ENCODE results near the gene UBE2H. TPM values are rescaled to one million over a fixed set of nuclear protein-coding genes. Genes with fewer than 3 reads are reported as not detected.

The UBE2H gene
- total and polyA plus RNA-seq, 2 donors (not counting 1 experiment from before 2014, with no cell fraction given) = 23.3 to 54.1 TPM

GRCh38 chr7:129784783-129785684, 167.7 kb downstream of the UBE2H start:
- DNase-seq = peak; percentile 50
- Mint-ChIP-seq H3K9me3 (ENCODE audit: insufficient read depth) (no peaks in the 10 kb centered on the region), H3K4me3 (peak overlapping the region; percentile 68), H3K27me3 (peaks cover 60% of the 10 kb centered on the region), H3K4me1 (peaks cover 43% of the 10 kb centered on the region), H3K27ac (no peak overlapping the region)
- Histone ChIP-seq H3K36me3 (replicated peaks in 1 of 2; ENCODE audit: control extremely low read depth in 1 of 2, control insufficient read depth in 1 of 2, extremely low read depth in 1 of 2, insufficient read depth in 2 of 2, low read length in 1 of 2) (no peaks in the 10 kb centered on the region), H3K79me2 (ENCODE audit: control insufficient read depth, insufficient read depth, low read length) (no peaks in the 10 kb centered on the region), H3K4me1 (ENCODE audit: control insufficient read depth in 2 of 2, insufficient read depth in 2 of 2, low read length in 2 of 2) (peaks cover 56 to 57% of the 10 kb centered on the region in 2 donors), H3K27me3 (replicated peaks in 1 of 4; ENCODE audit: control extremely low read depth in 1 of 4, control insufficient read depth in 3 of 4, insufficient read depth in 4 of 4, low read length in 3 of 4) (peaks cover 0 to 81% (median 53%) of the 10 kb centered on the region in 4 experiments), H3K27ac (ENCODE audit: low read length in 2 of 2) (no peak overlapping the region), H4K20me1 (ENCODE audit: control insufficient read depth, insufficient read depth, low read length, poor library complexity, severe bottlenecking) (peaks cover 18% of the 10 kb centered on the region), H2AFZ (ENCODE audit: insufficient read depth, low read depth, low read length, poor library complexity, severe bottlenecking) (peak overlapping the region; percentile 46), H3K4me2 (replicated peaks; ENCODE audit: low read depth, low read length, poor library complexity, severe bottlenecking) (peak overlapping the region; percentile 78), H3K9me3 (ENCODE audit: control extremely low read depth in 1 of 3, control insufficient read depth in 2 of 3, insufficient read depth in 1 of 3, low read length in 2 of 3) (peaks cover 0 to 50% (median 0%) of the 10 kb centered on the region in 3 donors), H3K4me3 (ENCODE audit: control extremely low read depth in 1 of 5, extremely low read depth in 1 of 5, insufficient read depth in 1 of 5, low read depth in 2 of 5, low read length in 4 of 5) (peak overlapping the region in 4 of 5 experiments; percentile 23 to 58 (median 26)), H3K9ac (ENCODE audit: low read length) (peak overlapping the region; percentile 50)
- 8% methylated on average over 27 of the region's 37 CpGs for WGBS (ENCODE audit: insufficient coverage)
- ChIA-PET POLR2A (no interaction called here), CTCF (interaction anchor here (0.7 to 1.3 kb wide), 2 partner anchors 40 to 973 kb away, joined by 3 read pairs; no protein-coding TSS in a partner anchor)
- TF ChIP-seq EZH2 (IDR thresholded peaks at IDR 0.05; ENCODE audit: borderline replicate concordance, insufficient read depth, low read depth, low read length, poor library complexity, severe bottlenecking) (peak; percentile 65), CTCF (IDR thresholded peaks at IDR 0.05) (no peak)
- intact Hi-C loops (cut with micrococcal nuclease) = loop anchor here (5.0 kb wide), 1 partner anchor 167 kb away; the partner anchor contains the start of gene UBE2H
- ATAC-seq (ENCODE audit: low read depth) = no peak

GRCh38 chr7:129784437-129784782, 168.3 kb downstream of the UBE2H start:
- ATAC-seq (ENCODE audit: low read depth) (no peak), DNase-seq (no peak)
- H3K27me3 ChIP-seq (replicated peaks in 1 of 4; ENCODE audit: control extremely low read depth in 1 of 4, control insufficient read depth in 3 of 4, insufficient read depth in 4 of 4, low read length in 3 of 4) = peaks cover 0 to 82% (median 53%) of the 10 kb centered on the region in 4 experiments
- peak overlapping the region; percentile 50 for H3K4me3 Mint-ChIP-seq
- H3K9ac ChIP-seq (ENCODE audit: low read length) = no peak overlapping the region
- peaks cover 0 to 50% (median 0%) of the 10 kb centered on the region in 3 donors for H3K9me3 ChIP-seq (ENCODE audit: control extremely low read depth in 1 of 3, control insufficient read depth in 2 of 3, insufficient read depth in 1 of 3, low read length in 2 of 3)
- intact Hi-C loops (cut with micrococcal nuclease) = loop anchor here (5.0 kb wide), 1 partner anchor 168 kb away; the partner anchor contains the start of gene UBE2H
- peaks cover 56 to 57% of the 10 kb centered on the region in 2 donors for H3K4me1 ChIP-seq (ENCODE audit: control insufficient read depth in 2 of 2, insufficient read depth in 2 of 2, low read length in 2 of 2)
- ChIA-PET CTCF (no interaction called here), POLR2A (no interaction called here)
- H3K9me3 Mint-ChIP-seq (ENCODE audit: insufficient read depth) = no peaks in the 10 kb centered on the region
- WGBS (ENCODE audit: insufficient coverage) = 25% methylated on average over 19 of the region's 25 CpGs
- no peaks in the 10 kb centered on the region for H3K36me3 ChIP-seq (replicated peaks in 1 of 2; ENCODE audit: control extremely low read depth in 1 of 2, control insufficient read depth in 1 of 2, extremely low read depth in 1 of 2, insufficient read depth in 2 of 2, low read length in 1 of 2)
- no peaks in the 10 kb centered on the region for H3K79me2 ChIP-seq (ENCODE audit: control insufficient read depth, insufficient read depth, low read length)
- peaks cover 57% of the 10 kb centered on the region for H3K27me3 Mint-ChIP-seq
- H3K27ac Mint-ChIP-seq = no peak overlapping the region
- peak overlapping the region; percentile 78 for H3K4me2 ChIP-seq (replicated peaks; ENCODE audit: low read depth, low read length, poor library complexity, severe bottlenecking)
- H2AFZ ChIP-seq (ENCODE audit: insufficient read depth, low read depth, low read length, poor library complexity, severe bottlenecking) = peak overlapping the region; percentile 14
- H3K27ac ChIP-seq (ENCODE audit: low read length in 2 of 2) = no peak overlapping the region
- H3K4me1 Mint-ChIP-seq = peaks cover 43% of the 10 kb centered on the region
- H4K20me1 ChIP-seq (ENCODE audit: control insufficient read depth, insufficient read depth, low read length, poor library complexity, severe bottlenecking) = peaks cover 18% of the 10 kb centered on the region
- H3K4me3 ChIP-seq (ENCODE audit: control extremely low read depth in 1 of 5, extremely low read depth in 1 of 5, insufficient read depth in 1 of 5, low read depth in 2 of 5, low read length in 4 of 5) = peak overlapping the region in 1 of 5 experiments; percentile 58
- TF ChIP-seq EZH2 (IDR thresholded peaks at IDR 0.05; ENCODE audit: borderline replicate concordance, insufficient read depth, low read depth, low read length, poor library complexity, severe bottlenecking) = no peak
- TF ChIP-seq CTCF (IDR thresholded peaks at IDR 0.05) = no peak
